Measurements from ENCODE around the gene CCR6.
A peak's percentile ranks its signal among the peaks of the same experiment; 100 is the strongest.
"Not testable (repeated sequence)": the region's sequence is repeated elsewhere in the genome, so short reads cannot be mapped to it uniquely, and the experiment has no call there.

Gene CCR6

DNA sequence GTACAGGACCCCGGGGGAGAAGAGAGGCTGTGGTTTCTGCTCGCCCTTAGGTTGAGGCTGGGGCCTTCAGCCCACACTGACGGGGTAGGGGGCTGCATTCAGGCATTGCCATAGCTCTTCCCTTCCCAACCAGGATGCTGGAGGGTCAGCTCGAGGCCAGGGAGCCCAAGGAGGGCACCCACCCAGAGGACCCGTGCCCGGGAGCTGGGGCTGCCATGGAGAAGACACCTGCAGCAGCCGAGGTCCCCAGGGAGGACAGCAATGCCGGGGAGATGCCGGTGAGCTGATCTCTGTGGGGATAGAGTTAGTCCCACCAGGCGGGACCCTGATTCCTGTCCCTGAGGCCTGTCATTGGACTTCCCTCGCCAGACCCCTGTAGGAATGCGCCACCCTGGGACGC is 49.1 kb downstream of the CCR6 start:
- not testable (repeated sequence) for H3K4me1 ChIP-seq (ENCODE audit: low read length); H2AFZ ChIP-seq (ENCODE audit: low read depth, low read length); H3K79me2 ChIP-seq (ENCODE audit: low read length); H3K9me3 ChIP-seq (ENCODE audit: insufficient read depth, low read length); H4K20me1 ChIP-seq (ENCODE audit: insufficient read depth, low read length); H3K27me3 ChIP-seq (ENCODE audit: low read depth, low read length); H3K36me3 ChIP-seq (replicated peaks; ENCODE audit: low read depth, low read length); H3K4me2 ChIP-seq (ENCODE audit: low read length); H3K4me3 ChIP-seq (ENCODE audit: low read length); H3K9ac ChIP-seq (ENCODE audit: low read length); H3K27ac ChIP-seq (ENCODE audit: low read length)

DNA sequence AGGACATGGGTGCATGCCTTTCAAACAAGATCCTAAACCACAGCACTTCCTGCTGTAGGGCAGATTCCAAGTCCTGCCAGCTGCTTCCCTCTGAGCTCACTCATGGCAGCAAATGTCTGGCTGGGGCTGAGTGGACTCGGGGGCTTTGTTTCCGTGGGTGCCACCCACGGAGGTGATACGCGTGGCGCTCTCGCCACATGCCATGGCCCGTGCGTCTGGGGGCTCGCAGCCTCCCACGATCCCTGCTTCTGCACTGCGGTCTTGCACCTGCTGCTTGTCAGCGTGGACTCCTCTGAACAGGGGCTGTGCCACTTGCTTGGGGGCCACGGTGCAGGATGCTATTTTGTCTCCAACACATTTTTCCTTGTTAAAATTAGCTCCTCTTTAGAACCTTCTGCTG is 54.4 kb downstream of the CCR6 start:
- not testable (repeated sequence) for H3K4me2 ChIP-seq (ENCODE audit: low read length); H3K9me3 ChIP-seq (ENCODE audit: insufficient read depth, low read length); H3K79me2 ChIP-seq (ENCODE audit: low read length); H3K4me1 ChIP-seq (ENCODE audit: low read length); H3K4me3 ChIP-seq (ENCODE audit: low read length); H3K27ac ChIP-seq (ENCODE audit: low read length); H3K9ac ChIP-seq (ENCODE audit: low read length); H2AFZ ChIP-seq (ENCODE audit: low read depth, low read length); H3K27me3 ChIP-seq (ENCODE audit: low read depth, low read length); H3K36me3 ChIP-seq (replicated peaks; ENCODE audit: low read depth, low read length); H4K20me1 ChIP-seq (ENCODE audit: insufficient read depth, low read length)

DNA sequence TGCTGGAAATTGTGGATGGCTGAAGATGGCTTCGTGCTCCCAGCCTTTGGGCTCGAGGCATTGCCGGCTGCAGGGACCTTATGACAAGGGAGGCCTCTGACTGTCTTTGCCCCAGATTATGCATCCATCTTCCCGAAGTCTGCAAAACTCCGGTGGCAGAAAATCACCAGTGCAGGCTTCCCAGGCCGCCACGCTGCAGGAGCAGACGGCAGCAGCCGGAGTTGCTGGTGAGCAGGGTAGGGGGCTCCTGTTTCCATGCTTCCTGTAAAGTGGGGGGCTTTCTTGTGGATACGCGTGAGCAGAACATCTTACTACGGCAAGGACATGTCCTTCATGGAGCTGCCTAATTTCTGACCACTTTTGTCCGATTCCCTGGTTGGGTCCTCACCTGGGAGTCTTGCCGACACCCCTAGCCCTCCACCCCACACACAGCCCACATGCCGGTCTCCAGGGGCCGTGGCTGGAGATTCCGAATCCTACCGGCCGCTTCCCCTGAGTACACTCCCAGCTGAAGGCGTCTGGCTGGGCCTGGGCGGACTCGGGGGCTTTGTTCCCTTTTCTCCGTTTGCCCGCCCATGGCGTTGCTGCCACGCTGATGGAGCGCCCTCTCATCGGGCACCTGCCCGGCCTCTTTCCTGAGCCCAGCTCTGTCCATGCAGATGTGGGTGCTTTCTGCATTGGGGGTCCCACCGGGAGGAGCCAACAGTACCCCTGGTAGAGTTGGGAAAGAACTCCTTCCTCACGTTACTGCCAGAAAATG is 56.2 kb downstream of the CCR6 start:
- not testable (repeated sequence) for H3K9me3 ChIP-seq (ENCODE audit: insufficient read depth, low read length); H3K4me3 ChIP-seq (ENCODE audit: low read length); H3K4me1 ChIP-seq (ENCODE audit: low read length); H3K9ac ChIP-seq (ENCODE audit: low read length); H4K20me1 ChIP-seq (ENCODE audit: insufficient read depth, low read length); H3K79me2 ChIP-seq (ENCODE audit: low read length); H3K36me3 ChIP-seq (replicated peaks; ENCODE audit: low read depth, low read length); H3K27me3 ChIP-seq (ENCODE audit: low read depth, low read length); H3K4me2 ChIP-seq (ENCODE audit: low read length); H2AFZ ChIP-seq (ENCODE audit: low read depth, low read length); H3K27ac ChIP-seq (ENCODE audit: low read length)

DNA sequence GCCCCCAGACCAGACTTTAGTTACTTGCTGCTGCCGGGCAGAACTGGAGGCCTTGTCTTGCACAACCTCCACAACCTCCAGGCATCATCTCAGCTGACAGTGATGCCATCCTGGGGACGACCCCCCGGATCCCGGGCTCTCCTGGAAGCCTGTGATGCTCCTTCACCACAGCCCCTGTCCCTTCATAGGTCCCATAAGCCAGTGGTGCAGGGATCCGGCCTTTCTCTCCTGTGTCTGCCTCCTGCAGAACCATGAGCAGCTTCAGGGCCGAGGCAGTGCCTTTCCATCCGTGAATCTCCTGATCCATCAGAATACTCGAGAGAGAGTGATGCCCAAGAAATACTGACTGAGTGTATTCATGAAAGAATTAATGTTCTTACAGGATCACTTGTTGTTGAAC is 57.2 kb downstream of the CCR6 start:
- not testable (repeated sequence) for H3K9me3 ChIP-seq (ENCODE audit: insufficient read depth, low read length); H3K4me3 ChIP-seq (ENCODE audit: low read length); H3K4me1 ChIP-seq (ENCODE audit: low read length); H3K27me3 ChIP-seq (ENCODE audit: low read depth, low read length); H3K27ac ChIP-seq (ENCODE audit: low read length); H3K4me2 ChIP-seq (ENCODE audit: low read length); H4K20me1 ChIP-seq (ENCODE audit: insufficient read depth, low read length); H2AFZ ChIP-seq (ENCODE audit: low read depth, low read length); H3K36me3 ChIP-seq (replicated peaks; ENCODE audit: low read depth, low read length); H3K79me2 ChIP-seq (ENCODE audit: low read length); H3K9ac ChIP-seq (ENCODE audit: low read length)

DNA sequence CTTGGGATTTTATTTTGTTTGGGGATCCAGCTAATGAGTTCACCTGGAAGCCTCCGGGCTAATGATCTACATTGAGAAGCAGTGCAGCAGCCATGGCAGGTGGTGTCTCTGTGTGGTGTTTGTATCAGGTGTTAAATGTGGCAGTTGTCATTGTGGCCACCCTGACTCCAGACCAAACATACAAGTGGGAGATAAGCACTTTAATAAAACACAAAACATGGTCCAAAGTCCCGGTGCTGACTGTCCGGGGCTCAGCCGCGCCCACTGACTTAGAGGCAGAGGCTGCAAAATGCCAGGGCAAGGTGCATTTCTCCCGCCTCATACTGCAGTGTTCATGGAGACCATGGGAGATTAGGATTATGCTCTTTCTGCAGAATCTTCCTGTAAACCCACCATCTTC is 58.5 kb downstream of the CCR6 start:
- not testable (repeated sequence) for H3K9me3 ChIP-seq (ENCODE audit: insufficient read depth, low read length); H3K36me3 ChIP-seq (replicated peaks; ENCODE audit: low read depth, low read length); H3K4me2 ChIP-seq (ENCODE audit: low read length); H3K4me3 ChIP-seq (ENCODE audit: low read length); H3K9ac ChIP-seq (ENCODE audit: low read length); H3K4me1 ChIP-seq (ENCODE audit: low read length); H3K27me3 ChIP-seq (ENCODE audit: low read depth, low read length); H4K20me1 ChIP-seq (ENCODE audit: insufficient read depth, low read length); H3K27ac ChIP-seq (ENCODE audit: low read length); H3K79me2 ChIP-seq (ENCODE audit: low read length); H2AFZ ChIP-seq (ENCODE audit: low read depth, low read length)

DNA sequence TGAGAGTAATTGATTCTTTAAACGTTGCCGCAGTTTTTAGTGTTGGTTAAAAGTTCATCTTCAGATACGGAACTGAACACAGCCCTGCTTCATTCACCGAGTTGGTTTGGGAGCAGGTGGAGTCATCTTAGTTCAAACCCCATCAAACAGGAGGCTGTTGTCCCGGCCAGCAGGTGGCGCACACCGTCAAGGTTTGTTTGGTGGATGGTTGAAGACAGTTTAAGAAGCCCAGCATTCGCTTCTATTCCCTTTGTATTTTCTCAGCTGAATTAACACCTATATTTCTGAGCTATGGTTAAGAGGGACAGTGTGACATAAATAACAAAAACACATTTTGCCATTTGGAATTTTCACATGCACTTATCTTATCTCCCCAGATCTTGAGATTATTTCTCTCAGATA is 60.0 kb downstream of the CCR6 start:
- not testable (repeated sequence) for H4K20me1 ChIP-seq (ENCODE audit: insufficient read depth, low read length); H3K27me3 ChIP-seq (ENCODE audit: low read depth, low read length); H3K27ac ChIP-seq (ENCODE audit: low read length); H3K9me3 ChIP-seq (ENCODE audit: insufficient read depth, low read length); H2AFZ ChIP-seq (ENCODE audit: low read depth, low read length); H3K9ac ChIP-seq (ENCODE audit: low read length); H3K36me3 ChIP-seq (replicated peaks; ENCODE audit: low read depth, low read length); H3K79me2 ChIP-seq (ENCODE audit: low read length); H3K4me2 ChIP-seq (ENCODE audit: low read length); H3K4me1 ChIP-seq (ENCODE audit: low read length); H3K4me3 ChIP-seq (ENCODE audit: low read length)
- TF ChIP-seq, protein P1, sequence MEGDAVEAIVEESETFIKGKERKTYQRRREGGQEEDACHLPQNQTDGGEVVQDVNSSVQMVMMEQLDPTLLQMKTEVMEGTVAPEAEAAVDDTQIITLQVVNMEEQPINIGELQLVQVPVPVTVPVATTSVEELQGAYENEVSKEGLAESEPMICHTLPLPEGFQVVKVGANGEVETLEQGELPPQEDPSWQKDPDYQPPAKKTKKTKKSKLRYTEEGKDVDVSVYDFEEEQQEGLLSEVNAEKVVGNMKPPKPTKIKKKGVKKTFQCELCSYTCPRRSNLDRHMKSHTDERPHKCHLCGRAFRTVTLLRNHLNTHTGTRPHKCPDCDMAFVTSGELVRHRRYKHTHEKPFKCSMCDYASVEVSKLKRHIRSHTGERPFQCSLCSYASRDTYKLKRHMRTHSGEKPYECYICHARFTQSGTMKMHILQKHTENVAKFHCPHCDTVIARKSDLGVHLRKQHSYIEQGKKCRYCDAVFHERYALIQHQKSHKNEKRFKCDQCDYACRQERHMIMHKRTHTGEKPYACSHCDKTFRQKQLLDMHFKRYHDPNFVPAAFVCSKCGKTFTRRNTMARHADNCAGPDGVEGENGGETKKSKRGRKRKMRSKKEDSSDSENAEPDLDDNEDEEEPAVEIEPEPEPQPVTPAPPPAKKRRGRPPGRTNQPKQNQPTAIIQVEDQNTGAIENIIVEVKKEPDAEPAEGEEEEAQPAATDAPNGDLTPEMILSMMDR (IDR thresholded peaks at IDR 0.05; ENCODE audit: low read depth, low read length), result peak; percentile 11; the same call in 1 of the 2 replicates

DNA sequence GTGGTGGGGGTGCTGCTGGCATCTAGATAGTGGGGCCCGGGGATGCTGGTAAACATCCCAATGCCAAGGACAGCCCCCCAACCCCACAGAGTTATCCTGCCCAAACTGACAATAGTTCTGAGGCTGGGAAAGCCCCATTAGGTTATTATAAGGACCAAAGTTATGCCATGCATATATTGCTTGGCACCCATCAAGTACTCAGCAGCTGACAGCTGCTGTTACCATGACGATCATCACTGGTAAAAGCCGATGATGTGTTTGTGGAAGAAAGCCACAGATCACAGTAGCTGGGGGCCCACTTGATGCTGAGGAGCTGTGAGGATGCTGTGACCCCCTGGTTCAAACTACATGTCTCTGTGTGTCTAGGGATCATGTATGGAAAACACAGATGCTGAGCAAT is 62.2 kb downstream of the CCR6 start:
- not testable (repeated sequence) for H3K4me2 ChIP-seq (ENCODE audit: low read length); H3K4me1 ChIP-seq (ENCODE audit: low read length); H3K9ac ChIP-seq (ENCODE audit: low read length); H3K27me3 ChIP-seq (ENCODE audit: low read depth, low read length); H2AFZ ChIP-seq (ENCODE audit: low read depth, low read length); H3K27ac ChIP-seq (ENCODE audit: low read length); H4K20me1 ChIP-seq (ENCODE audit: insufficient read depth, low read length); H3K4me3 ChIP-seq (ENCODE audit: low read length); H3K79me2 ChIP-seq (ENCODE audit: low read length); H3K9me3 ChIP-seq (ENCODE audit: insufficient read depth, low read length); H3K36me3 ChIP-seq (replicated peaks; ENCODE audit: low read depth, low read length)

DNA sequence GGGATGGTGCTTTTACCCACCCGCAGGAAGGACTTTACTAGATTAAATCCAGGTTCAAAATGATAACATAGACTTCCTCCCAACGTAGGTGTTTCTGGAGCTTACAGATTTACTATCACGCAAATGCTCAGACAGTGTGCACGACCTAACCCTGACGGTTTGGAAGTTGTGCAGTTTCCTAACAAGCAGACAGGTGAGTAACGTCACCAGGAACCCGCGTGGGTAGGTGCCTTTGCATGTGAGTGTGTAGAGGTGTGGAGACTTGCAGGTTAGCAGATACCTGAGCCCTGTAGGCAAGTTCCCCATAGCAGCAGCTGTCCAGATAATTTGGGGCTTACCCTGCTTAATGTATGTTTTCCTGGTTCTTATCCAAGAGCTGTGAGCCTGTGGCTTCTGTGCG is 64.4 kb downstream of the CCR6 start:
- H3K27ac ChIP-seq (ENCODE audit: low read length); H3K9me3 ChIP-seq (ENCODE audit: insufficient read depth, low read length); H4K20me1 ChIP-seq (ENCODE audit: insufficient read depth, low read length); H3K4me3 ChIP-seq (ENCODE audit: low read length); H3K27me3 ChIP-seq (ENCODE audit: low read depth, low read length); H2AFZ ChIP-seq (ENCODE audit: low read depth, low read length); H3K9ac ChIP-seq (ENCODE audit: low read length); H3K79me2 ChIP-seq (ENCODE audit: low read length); H3K4me2 ChIP-seq (ENCODE audit: low read length); H3K4me1 ChIP-seq (ENCODE audit: low read length); H3K36me3 ChIP-seq (replicated peaks; ENCODE audit: low read depth, low read length): not testable (repeated sequence)
